Thymus (tissue), 14 donors: ENCODE data around the gene TACC2. TPM values are rescaled to one million over a fixed set of nuclear protein-coding genes. Genes with fewer than 3 reads are reported as not detected.

Source experiments
- DNase-seq, 9 donors: peaks; one replicate each; pipeline ENCODE4 v3.0.0-alpha.2; 2013; ENCODE audit warnings: low spot score in 9 of 9, low read depth in 6 of 9, missing footprints in 1 of 9
- H3K27ac ChIP-seq, 2 donors: one replicate each; pipeline ENCODE4 v1.5.1; 2013; ENCODE audit warnings: control low read depth in 1 of 2, low read depth in 1 of 2, low read length in 1 of 2, mild to moderate bottlenecking in 1 of 2, moderate library complexity in 1 of 2
- H3K27me3 ChIP-seq, 2 donors: one replicate each; pipeline ENCODE4 v1.5.1; 2013; ENCODE audit warnings: low read length in 1 of 2; ENCODE audit not compliant: control insufficient read depth in 2 of 2, insufficient read depth in 1 of 2
- H3K36me3 ChIP-seq, 2 donors: one replicate each; pipeline ENCODE4 v1.5.1; 2013; ENCODE audit warnings: low read length in 1 of 2, mild to moderate bottlenecking in 1 of 2, moderate library complexity in 1 of 2; ENCODE audit not compliant: control insufficient read depth in 2 of 2, insufficient read depth in 2 of 2
- H3K4me1 ChIP-seq, 2 donors: one replicate each; pipeline ENCODE4 v1.5.1; 2013; ENCODE audit warnings: low read length in 2 of 2; ENCODE audit not compliant: control insufficient read depth in 2 of 2, insufficient read depth in 2 of 2
- H3K4me3 ChIP-seq, 2 donors: one replicate each; pipeline ENCODE4 v1.5.1; 2013; ENCODE audit warnings: low read length in 2 of 2, control low read depth in 1 of 2, mild to moderate bottlenecking in 1 of 2
- H3K9me3 ChIP-seq, 2 donors: one replicate each; pipeline ENCODE4 v1.5.1; 2013; ENCODE audit warnings: low read length in 1 of 2, mild to moderate bottlenecking in 1 of 2; ENCODE audit not compliant: control insufficient read depth in 2 of 2, insufficient read depth in 1 of 2
- WGBS: extraction: QIAGEN DNeasy Blood & Tissue Kit; methylation state at CpG from one replicate; pipeline ENCODE4 v1.1.7; 2013; 5-methylcytosine and 5-hydroxymethylcytosine counted together
- long read RNA-seq, 10 donors: transcript quantifications; one replicate each; lab custom pipeline, GENCODE V29; 2026
- polyA plus RNA-seq: library from polyadenylated mRNA; stranded (reverse); fragments of 200-250 nt; gene quantifications from one replicate; pipeline ENCODE4 v1.2.3, GENCODE V29; 2013
- total RNA-seq: library from RNA; stranded (reverse); fragments of 120-200 nt; gene quantifications from one replicate; pipeline ENCODE4 v1.2.4, GENCODE V29; 2013
- donor health status: healthy.

TACC2 gene
- total RNA-seq = 4.6 TPM
- polyA plus RNA-seq = 57.3 TPM
- long read RNA-seq, donor 1 = 0 reads
- long read RNA-seq, donor 2 = 0 reads
- long read RNA-seq, donor 3 = 0 reads
- long read RNA-seq, donor 4 = 0 reads
- long read RNA-seq, donor 5, partial matches to known transcripts = 0 of 1 reads
- long read RNA-seq, donor 5, other reads (novel, unspliced or antisense) = 0 of 1 reads
- long read RNA-seq, donor 6 = 0 reads
- long read RNA-seq, donor 7, partial matches to known transcripts = 0 of 1 reads
- long read RNA-seq, donor 7, other reads (novel, unspliced or antisense) = 0 of 1 reads
- long read RNA-seq, donor 8, partial matches to known transcripts = 0 of 1 reads
- long read RNA-seq, donor 8, other reads (novel, unspliced or antisense) = 0 of 1 reads
- long read RNA-seq, donor 9 = 0 reads
- long read RNA-seq, donor 10 = 0 reads

GRCh38 chr10:121988361-121989324 is at the start of gene TACC2:
Gene TACC2, plus strand, starts transcription at chr10:121989163. Its CDS starts 32,819 bp downstream, at chr10:122021982.
- WGBS = 86% methylated on average over 15 of the region's 15 CpGs
- no peaks in the 10 kb centered on the region for H3K27me3 ChIP-seq
- H3K4me1 ChIP-seq = no peaks in the 10 kb centered on the region
- H3K27ac ChIP-seq = no peak within 1 kb of the TSS
- H3K36me3 ChIP-seq = no peaks in the 10 kb centered on the region
- H3K9me3 ChIP-seq = peaks cover 0 to 8% of the 10 kb centered on the region in 2 donors
- DNase-seq = no peak
- H3K4me3 ChIP-seq = no peak within 1 kb of the TSS

- WGBS = 95% methylated on average over 3 of the region's 3 CpGs
- Histone ChIP-seq H3K27ac (no peak overlapping the region), H3K27me3 (no peaks in the 10 kb centered on the region), H3K4me1 (no peaks in the 10 kb centered on the region), H3K4me3 (no peak overlapping the region), H3K36me3 (no peaks in the 10 kb centered on the region), H3K9me3 (no peaks in the 10 kb centered on the region)
- DNase-seq = no peak
Observed at GRCh38 chr10:121941532-121941931, 47.4 kb upstream of the TACC2 start.

GRCh38 chr10:121942749-121943416 is 46.1 kb upstream of the TACC2 start:
- WGBS = 75% methylated on average over 2 of the region's 2 CpGs
- H3K9me3 ChIP-seq = no peaks in the 10 kb centered on the region
- no peaks in the 10 kb centered on the region for H3K27me3 ChIP-seq
- no peak for DNase-seq
- no peaks in the 10 kb centered on the region for H3K36me3 ChIP-seq
- no peaks in the 10 kb centered on the region for H3K4me1 ChIP-seq
- H3K27ac ChIP-seq = no peak overlapping the region
- no peak overlapping the region for H3K4me3 ChIP-seq

GRCh38 chr10:121947343-121948330 is 41.3 kb upstream of the TACC2 start:
- Histone ChIP-seq H3K4me3 (no peak overlapping the region), H3K9me3 (no peaks in the 10 kb centered on the region), H3K4me1 (no peaks in the 10 kb centered on the region), H3K27me3 (no peaks in the 10 kb centered on the region), H3K27ac (no peak overlapping the region), H3K36me3 (no peaks in the 10 kb centered on the region)
- DNase-seq = no peak
- WGBS = 96% methylated on average over 7 of the region's 7 CpGs

DNA sequence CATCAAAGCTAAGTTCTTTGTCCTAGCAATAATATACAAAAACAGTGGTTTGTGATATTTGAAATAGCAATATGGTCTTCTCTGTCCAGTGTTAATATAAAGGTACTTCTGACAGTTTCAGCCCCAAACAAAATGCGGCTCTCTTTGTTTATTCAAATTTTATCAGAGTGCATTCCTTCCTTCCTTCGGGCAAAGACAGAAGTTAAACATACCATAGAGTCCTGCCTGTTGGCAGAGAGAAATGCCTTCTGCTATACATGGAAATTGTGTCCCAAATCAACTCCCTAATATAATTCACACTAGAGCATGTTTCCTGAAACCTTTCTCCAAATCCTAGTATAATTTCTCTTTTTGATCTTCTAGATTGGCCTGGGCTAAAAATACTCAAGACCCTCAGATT is 39.9 kb upstream of the TACC2 start:
- Histone ChIP-seq H3K9me3 (no peaks in the 10 kb centered on the region), H3K36me3 (no peaks in the 10 kb centered on the region), H3K4me3 (no peak overlapping the region), H3K4me1 (no peaks in the 10 kb centered on the region), H3K27me3 (no peaks in the 10 kb centered on the region), H3K27ac (no peak overlapping the region)
- WGBS = 97% methylated on average over 2 of the region's 2 CpGs
- no peak for DNase-seq

- Histone ChIP-seq H3K27me3 (no peaks in the 10 kb centered on the region), H3K36me3 (no peaks in the 10 kb centered on the region), H3K4me1 (no peaks in the 10 kb centered on the region), H3K27ac (no peak overlapping the region), H3K9me3 (no peaks in the 10 kb centered on the region), H3K4me3 (no peak overlapping the region)
- WGBS = 97% methylated on average over 3 of the region's 3 CpGs
- no peak for DNase-seq
Observed at GRCh38 chr10:121949451-121949850, 39.5 kb upstream of the TACC2 start.

DNA sequence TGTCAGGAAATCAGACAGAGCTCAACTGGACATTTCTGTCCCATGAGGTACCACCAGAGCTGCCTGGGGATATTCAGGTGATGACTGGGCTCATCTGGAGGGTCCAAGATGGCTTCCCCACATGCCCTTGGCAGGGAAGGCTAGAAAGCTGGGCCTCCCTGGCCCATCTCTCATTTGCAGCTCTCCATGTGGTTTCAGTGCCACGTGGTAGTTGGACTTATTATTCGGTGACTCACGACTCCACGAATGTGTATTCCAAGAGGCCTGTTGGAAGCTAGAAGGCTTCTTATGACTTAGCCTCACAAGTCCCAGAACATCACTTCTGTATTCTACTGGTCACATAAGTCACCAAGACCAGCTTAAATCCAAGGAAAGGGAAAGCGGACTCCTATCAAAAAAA is 36.7 kb upstream of the TACC2 start:
- Histone ChIP-seq H3K4me1 (no peaks in the 10 kb centered on the region), H3K4me3 (no peak overlapping the region), H3K9me3 (no peaks in the 10 kb centered on the region), H3K27me3 (no peaks in the 10 kb centered on the region), H3K36me3 (peaks cover 3 to 10% of the 10 kb centered on the region in 2 donors), H3K27ac (no peak overlapping the region)
- DNase-seq = no peak
- 97% methylated on average over 5 of the region's 5 CpGs for WGBS
